HG03439 (cell line): Measurements from ENCODE around the gene ASCC3.

Source experiments
- ATAC-seq: cut with Tn5 transposase; IDR thresholded peaks from one replicate; pipeline ENCODE4 v1.9.1; 2021; ENCODE audit warnings: mild to moderate bottlenecking, moderate library complexity; ENCODE audit not compliant: unreplicated experiment

The ASCC3 gene

DNA sequence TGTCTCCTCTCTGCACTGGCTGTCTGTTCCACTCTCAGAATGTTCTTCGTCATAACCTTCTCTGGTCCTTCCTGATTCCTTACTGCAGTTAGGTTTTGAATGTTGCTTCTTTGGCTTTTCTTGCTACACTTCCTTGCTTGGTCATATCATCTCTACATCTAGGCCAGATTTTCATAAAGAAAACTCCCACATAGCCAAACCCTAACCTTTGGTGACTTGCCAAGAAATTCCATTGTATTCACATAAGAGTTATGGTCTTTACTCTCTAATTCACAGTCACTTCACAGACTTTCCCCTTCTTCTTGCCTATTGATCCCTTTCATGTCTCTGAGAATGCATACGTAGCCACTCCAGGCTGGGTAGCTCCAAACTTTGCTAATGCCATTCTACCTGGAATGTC lies 374.5 kb downstream of the ASCC3 start:
- ATAC-seq = no peak

GRCh38 chr6:100504786-100505737 lies 376.1 kb downstream of the ASCC3 start:
- ATAC-seq = no peak

DNA sequence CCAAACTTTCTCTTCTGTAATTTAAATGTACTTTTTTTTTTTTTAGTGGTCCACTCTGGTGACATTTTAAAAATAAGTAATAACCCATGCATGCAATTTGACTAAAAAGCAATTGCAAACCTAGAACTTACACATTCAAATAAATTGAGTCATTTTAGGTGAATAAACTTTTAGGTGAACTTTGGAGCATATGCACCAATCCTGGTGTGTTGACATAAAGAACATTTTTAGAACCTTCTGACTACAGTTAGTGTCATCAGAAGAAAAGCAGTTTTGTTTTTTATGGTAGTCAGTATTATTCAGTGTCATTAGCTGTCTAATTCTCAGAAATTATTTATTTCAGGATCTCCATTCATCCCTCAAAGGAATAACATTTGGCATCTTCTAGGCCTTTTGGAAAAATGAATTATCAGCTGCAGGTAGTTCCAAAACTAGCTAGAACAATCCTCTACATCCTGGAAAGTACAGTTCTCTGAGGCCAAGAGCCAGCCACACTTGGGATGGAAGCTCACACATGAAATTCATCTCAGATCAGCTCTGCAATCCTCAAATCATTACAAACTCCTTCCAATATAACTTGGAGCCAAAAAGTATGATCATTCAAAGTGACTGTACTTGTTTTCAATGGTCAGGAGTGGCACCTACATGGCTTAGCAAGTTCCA lies 378.0 kb downstream of the ASCC3 start:
- ATAC-seq = no peak

DNA sequence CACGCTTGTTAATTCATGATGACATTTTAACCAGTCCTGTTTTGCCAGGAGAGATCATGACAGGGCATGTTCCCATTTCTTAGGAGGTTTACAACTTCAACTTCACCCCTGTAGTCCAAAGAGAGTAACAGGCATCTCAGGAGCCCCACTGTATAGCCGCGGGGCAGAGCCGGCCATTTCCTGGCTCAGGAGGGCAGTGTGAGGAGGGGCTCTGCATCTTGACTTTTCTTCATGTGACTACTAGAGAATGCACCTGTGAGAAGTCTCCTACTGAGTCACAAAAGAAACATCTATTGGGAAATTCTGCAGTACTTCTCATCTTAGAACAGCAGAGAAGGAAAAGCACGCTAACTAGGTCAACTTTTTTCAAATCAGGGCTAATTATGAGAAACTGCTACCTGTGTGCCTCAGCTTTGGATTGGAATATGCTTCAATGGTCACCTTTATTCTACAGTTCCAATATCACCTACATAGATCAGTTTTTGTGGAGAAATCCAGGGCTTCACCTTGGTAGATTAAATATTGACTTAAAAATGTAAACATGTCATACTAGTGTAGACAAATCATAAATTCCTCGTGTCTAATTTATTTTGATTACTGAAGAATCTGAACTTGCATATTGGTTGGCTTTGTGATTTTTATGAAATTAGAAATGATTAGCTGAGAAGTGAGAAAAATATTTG lies 387.8 kb downstream of the ASCC3 start:
- ATAC-seq = no peak

GRCh38 chr6:100491952-100492670 lies 389.0 kb downstream of the ASCC3 start:
- ATAC-seq = no peak

DNA sequence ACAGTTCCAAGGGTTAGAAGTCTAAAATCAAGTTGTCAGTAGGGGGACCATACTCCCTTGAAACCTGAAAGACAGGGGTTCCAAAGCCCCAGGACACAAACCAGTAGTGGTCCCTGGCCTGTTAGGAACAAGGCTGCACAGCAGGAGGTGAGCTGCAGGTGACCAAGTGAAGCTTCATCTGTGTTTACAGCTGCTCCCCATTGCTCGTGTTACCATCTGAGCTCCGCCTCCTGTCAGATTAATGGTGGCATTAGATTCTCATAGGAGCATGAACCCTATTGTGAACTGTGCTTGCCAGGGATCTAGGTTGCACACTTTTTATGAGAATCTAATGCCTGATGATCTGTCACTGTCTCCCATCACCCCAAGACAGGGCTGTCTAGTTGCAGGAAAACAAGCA lies 391.1 kb downstream of the ASCC3 start:
- no peak for ATAC-seq

GRCh38 chr6:100488244-100488643 lies 392.9 kb downstream of the ASCC3 start:
- no peak for ATAC-seq

- no peak for ATAC-seq
These were observed 393.5 kb downstream of the ASCC3 start for GRCh38 chr6:100487638-100488037.

DNA sequence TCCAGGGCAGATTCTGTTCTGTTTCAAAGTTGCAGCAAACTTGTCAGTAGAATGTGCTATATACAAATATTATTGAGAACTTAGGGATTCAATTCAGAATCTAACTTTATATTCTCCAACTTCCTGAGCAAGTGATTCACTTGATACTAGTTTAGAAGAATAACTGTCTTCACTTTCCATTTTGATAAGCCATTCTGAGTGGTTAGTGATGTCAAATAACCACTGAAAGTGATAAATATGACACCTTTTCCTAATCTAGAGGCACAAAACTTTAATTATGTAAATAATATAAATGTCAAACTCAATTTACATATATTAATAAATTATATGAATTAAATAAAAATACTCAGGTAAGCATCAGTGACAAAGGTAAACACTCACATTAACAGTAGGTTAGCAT lies 395.9 kb downstream of the ASCC3 start:
- ATAC-seq = no peak

DNA sequence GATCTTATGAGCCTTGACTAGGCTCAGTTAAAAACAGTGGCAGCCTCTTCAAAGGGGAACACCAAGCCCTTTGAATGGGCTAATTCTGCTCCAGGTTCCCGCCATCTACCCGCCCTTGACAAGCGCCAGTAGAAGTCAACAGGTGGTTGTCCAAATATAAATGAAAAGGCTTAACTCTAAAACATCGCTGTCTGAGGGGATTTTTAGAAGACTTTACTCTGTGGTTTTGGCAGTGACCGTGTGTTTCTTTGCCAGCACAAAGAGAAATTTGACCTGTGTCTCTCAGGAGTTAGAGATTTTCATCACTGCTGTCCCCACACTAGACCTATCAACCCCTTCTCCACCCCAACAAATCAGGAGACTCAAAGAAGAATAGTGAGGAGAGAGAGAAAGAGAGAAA lies 396.7 kb downstream of the ASCC3 start:
- peak; percentile 62 for ATAC-seq

- ATAC-seq = no peak
These were observed 398.4 kb downstream of the ASCC3 start for GRCh38 chr6:100482698-100483097.

- peak; percentile 42 for ATAC-seq
These were observed 401.7 kb downstream of the ASCC3 start for GRCh38 chr6:100479179-100480035.

- ATAC-seq = peak; percentile 83
These were observed 405.4 kb downstream of the ASCC3 start for GRCh38 chr6:100475554-100476320.

DNA sequence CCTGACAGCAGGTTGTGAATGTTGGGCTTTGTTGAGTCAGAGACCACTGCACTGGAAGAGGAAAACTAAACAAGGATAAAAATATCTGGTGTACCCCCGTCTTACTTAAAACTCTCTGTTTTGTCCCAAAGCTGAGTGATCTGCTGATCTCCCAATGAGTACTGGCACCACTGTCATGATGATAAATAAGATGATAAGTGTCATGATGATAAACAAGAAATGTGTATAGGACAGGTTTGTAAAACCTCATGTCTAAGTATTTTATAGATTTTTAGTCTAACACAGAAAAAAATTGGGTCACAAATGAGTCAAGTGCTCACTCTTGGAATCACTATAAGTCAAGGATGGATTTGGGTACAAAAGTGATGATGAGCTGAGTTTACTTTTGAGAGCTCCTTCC lies 407.9 kb downstream of the ASCC3 start:
- no peak for ATAC-seq

DNA sequence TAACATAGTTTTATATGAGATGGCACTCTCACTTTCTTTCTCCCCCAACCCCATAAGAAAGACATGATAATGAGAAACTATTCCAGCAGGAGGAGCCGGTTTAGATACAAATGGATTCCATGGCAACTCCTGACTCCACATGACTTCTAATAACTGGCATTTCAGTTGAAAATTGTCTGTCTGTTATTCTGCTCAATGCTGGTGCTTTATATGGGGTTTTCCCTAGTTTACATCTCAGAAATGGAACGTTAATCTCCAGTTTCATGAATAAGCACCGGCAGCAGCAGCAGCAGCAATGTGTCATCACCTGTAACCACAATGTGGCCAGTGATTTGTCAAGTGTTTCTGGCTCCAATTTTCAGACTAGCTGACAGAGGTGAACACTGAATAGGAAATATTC lies 408.5 kb downstream of the ASCC3 start:
- ATAC-seq = peak; percentile 82

- no peak for ATAC-seq
These were observed 410.6 kb downstream of the ASCC3 start for GRCh38 chr6:100470422-100471120.

- no peak for ATAC-seq
These were observed 411.8 kb downstream of the ASCC3 start for GRCh38 chr6:100469101-100469859.
